ENCODE results near the gene DNAH11. TPM values are rescaled to one million over a fixed set of nuclear protein-coding genes. Genes with fewer than 3 reads are reported as not detected.
"Not testable (repeated sequence)": the region's sequence is repeated elsewhere in the genome, so short reads cannot be mapped to it uniquely, and the experiment has no call there.

DNAH11 gene
- total RNA-seq, 2 donors from 2014 or later, result 1.6 to 13.3 TPM

DNA sequence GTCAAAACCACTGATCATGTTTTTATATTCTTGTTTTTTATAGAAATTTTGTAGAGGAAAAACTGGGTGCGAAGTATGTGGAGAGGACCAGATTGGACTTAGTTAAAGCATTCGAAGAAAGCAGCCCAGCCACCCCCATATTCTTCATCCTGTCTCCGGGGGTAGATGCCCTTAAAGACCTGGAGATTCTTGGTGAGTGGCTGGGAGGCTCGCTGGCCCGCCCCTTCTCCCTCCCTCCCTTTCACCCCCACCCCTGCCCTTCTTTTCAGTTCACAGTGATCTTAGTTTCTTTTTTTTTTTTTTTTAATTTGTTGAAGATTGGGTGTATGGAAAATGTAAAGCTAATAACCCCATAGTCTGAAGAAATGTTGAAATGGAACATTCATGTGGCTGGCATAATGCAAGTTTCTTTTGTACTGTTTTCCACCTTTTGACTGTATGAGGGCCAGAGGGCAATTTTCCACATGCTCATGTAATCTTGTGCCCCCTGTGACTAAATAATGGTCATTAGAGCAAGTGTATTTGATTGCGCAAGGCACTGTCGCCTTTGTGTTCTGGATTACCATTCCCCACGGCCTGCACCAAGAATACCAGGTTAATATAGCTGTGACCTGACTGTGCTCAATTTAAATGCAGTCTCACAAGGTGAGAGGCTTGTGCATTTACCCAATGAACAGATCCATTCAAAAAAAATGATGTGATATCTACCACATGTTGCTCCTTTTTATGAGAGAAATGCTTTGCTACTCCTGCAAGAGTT is 325.2 kb downstream of the DNAH11 start:
- Histone ChIP-seq H3K36me3 (no peaks in the 10 kb centered on the region), H3K4me3 (no peak overlapping the region), H3K27me3 (replicated peaks; ENCODE audit: insufficient read depth) (no peaks in the 10 kb centered on the region), H3K27ac (no peak overlapping the region), H3K4me1 (replicated peaks) (no peaks in the 10 kb centered on the region), H3K9me3 (no peaks in the 10 kb centered on the region)
- 70% methylated on average over 8 of the region's 8 CpGs for WGBS
- TF ChIP-seq POLR2AphosphoS5 (IDR thresholded peaks at IDR 0.05), result no peak
- TF ChIP-seq POLR2A (IDR thresholded peaks at IDR 0.05), result no peak
- TF ChIP-seq, protein P1, sequence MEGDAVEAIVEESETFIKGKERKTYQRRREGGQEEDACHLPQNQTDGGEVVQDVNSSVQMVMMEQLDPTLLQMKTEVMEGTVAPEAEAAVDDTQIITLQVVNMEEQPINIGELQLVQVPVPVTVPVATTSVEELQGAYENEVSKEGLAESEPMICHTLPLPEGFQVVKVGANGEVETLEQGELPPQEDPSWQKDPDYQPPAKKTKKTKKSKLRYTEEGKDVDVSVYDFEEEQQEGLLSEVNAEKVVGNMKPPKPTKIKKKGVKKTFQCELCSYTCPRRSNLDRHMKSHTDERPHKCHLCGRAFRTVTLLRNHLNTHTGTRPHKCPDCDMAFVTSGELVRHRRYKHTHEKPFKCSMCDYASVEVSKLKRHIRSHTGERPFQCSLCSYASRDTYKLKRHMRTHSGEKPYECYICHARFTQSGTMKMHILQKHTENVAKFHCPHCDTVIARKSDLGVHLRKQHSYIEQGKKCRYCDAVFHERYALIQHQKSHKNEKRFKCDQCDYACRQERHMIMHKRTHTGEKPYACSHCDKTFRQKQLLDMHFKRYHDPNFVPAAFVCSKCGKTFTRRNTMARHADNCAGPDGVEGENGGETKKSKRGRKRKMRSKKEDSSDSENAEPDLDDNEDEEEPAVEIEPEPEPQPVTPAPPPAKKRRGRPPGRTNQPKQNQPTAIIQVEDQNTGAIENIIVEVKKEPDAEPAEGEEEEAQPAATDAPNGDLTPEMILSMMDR (IDR thresholded peaks at IDR 0.05), result no peak
- DNase-seq (ENCODE audit: low spot score), result no peak
- intact Hi-C loops (cut with DNase I), result no loop called here

- Histone ChIP-seq H3K27ac (no peak overlapping the region), H3K36me3 (no peaks in the 10 kb centered on the region), H3K27me3 (replicated peaks; ENCODE audit: insufficient read depth) (no peaks in the 10 kb centered on the region), H3K9me3 (no peaks in the 10 kb centered on the region), H3K4me1 (replicated peaks) (no peaks in the 10 kb centered on the region), H3K4me3 (no peak overlapping the region)
- TF ChIP-seq, protein P1 (IDR thresholded peaks at IDR 0.05), result no peak
- TF ChIP-seq POLR2A (IDR thresholded peaks at IDR 0.05) (no peak), POLR2AphosphoS5 (IDR thresholded peaks at IDR 0.05) (no peak)
- 63% methylated on average over 3 of the region's 3 CpGs for WGBS
- DNase-seq (ENCODE audit: low spot score), result no peak
- intact Hi-C loops (cut with DNase I), result no loop called here
Observed at GRCh38 chr7:21868576-21868850, 325.7 kb downstream of the DNAH11 start.

GRCh38 chr7:21869785-21870402 is 327.1 kb downstream of the DNAH11 start:
- DNase-seq (ENCODE audit: low spot score), result no peak
- intact Hi-C loops (cut with DNase I), result no loop called here
- TF ChIP-seq POLR2AphosphoS5 (IDR thresholded peaks at IDR 0.05) (no peak), POLR2A (IDR thresholded peaks at IDR 0.05) (no peak)
- TF ChIP-seq, protein P1 (IDR thresholded peaks at IDR 0.05), result no peak
- H3K4me1 ChIP-seq (replicated peaks), result no peaks in the 10 kb centered on the region
- H3K4me3 ChIP-seq, result no peak overlapping the region
- no peaks in the 10 kb centered on the region for H3K9me3 ChIP-seq
- 70% methylated on average over 5 of the region's 5 CpGs for WGBS
- H3K27me3 ChIP-seq (replicated peaks; ENCODE audit: insufficient read depth), result no peaks in the 10 kb centered on the region
- H3K36me3 ChIP-seq, result no peaks in the 10 kb centered on the region
- no peak overlapping the region for H3K27ac ChIP-seq

- H3K27me3 ChIP-seq (replicated peaks; ENCODE audit: insufficient read depth), result no peaks in the 10 kb centered on the region
- 87% methylated on average over 3 of the region's 3 CpGs for WGBS
- H3K4me1 ChIP-seq (replicated peaks), result no peaks in the 10 kb centered on the region
- H3K4me3 ChIP-seq, result no peak overlapping the region
- no peaks in the 10 kb centered on the region for H3K36me3 ChIP-seq
- H3K27ac ChIP-seq, result no peak overlapping the region
- TF ChIP-seq POLR2AphosphoS5 (IDR thresholded peaks at IDR 0.05), result no peak
- TF ChIP-seq POLR2A (IDR thresholded peaks at IDR 0.05), result no peak
- TF ChIP-seq, protein P1 (IDR thresholded peaks at IDR 0.05), result no peak
- no peak for DNase-seq (ENCODE audit: low spot score)
- intact Hi-C loops (cut with DNase I), result no loop called here
- H3K9me3 ChIP-seq, result no peaks in the 10 kb centered on the region
Observed at GRCh38 chr7:21883069-21883468, 340.2 kb downstream of the DNAH11 start.

GRCh38 chr7:21883501-21883900 is 340.7 kb downstream of the DNAH11 start:
- WGBS, result 91% methylated on average over 2 of the region's 2 CpGs
- H3K4me1 ChIP-seq (replicated peaks); DNase-seq (ENCODE audit: low spot score); H3K27ac ChIP-seq; H3K27me3 ChIP-seq (replicated peaks; ENCODE audit: insufficient read depth); intact Hi-C loops (cut with DNase I); H3K4me3 ChIP-seq; H3K36me3 ChIP-seq; H3K9me3 ChIP-seq: not testable (repeated sequence)

Measured in prostate gland (tissue), 2 donors.